ENCODE results near the gene CXCR2.

CXCR2 gene

DNA sequence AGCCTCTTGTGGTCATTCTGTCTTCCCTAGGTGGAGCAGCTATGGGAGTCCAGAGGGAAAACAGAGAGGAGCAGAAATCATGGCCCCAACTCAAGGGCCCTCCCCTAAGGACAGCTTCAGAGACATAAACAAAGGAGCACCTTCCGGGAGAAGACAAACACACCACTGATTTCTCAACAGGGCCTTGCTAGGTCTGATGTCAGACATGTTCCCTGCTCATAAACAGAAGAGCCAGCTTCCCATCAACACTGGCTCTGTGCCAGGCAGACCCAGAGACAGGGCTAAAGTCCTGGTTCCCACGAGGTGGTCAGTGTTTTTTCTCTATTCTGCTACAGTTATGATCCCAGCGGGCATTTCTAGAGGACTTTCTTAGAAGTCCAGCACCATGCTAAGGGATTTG, 19.3 kb downstream of the CXCR2 start:
- Mint-ChIP-seq H3K4me3 (no peak overlapping the region), H3K36me3 (ENCODE audit: insufficient read depth) (peaks cover 2% of the 10 kb centered on the region), H3K9me3 (no peaks in the 10 kb centered on the region), H3K27ac (ENCODE audit: low read depth) (no peak overlapping the region), H3K4me1 (no peaks in the 10 kb centered on the region), H3K27me3 (peaks cover 19% of the 10 kb centered on the region)
- DNase-seq (ENCODE audit: low spot score in 2 of 2) (no peak), ATAC-seq (replicated peaks; ENCODE audit: extremely low read depth, poor library complexity, severe bottlenecking) (no peak)

DNA sequence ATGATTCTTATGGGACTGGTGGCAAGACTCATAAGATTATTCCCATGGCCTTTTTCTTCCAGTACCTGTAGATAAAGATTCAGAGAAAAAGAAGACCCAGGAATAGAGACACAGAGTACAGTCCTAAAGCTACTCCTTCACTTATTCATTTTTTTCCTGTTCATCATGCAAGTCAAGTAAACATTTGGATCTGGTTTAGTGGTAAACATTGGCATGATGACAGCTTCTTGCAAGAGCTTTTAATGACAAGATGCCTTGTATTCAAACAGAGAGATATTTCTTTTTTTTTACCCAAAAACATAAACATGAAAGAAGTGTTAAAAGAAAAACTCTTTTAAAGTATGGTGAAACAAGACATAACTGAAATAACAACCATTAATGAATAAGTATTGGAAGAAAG, 20.2 kb downstream of the CXCR2 start:
- DNase-seq (ENCODE audit: low spot score in 2 of 2): no peak
- no peaks in the 10 kb centered on the region for H3K4me1 Mint-ChIP-seq
- no peak overlapping the region for H3K4me3 Mint-ChIP-seq
- H3K36me3 Mint-ChIP-seq (ENCODE audit: insufficient read depth): peaks cover 2% of the 10 kb centered on the region
- no peak for ATAC-seq (replicated peaks; ENCODE audit: extremely low read depth, poor library complexity, severe bottlenecking)
- peaks cover 22% of the 10 kb centered on the region for H3K27me3 Mint-ChIP-seq
- H3K9me3 Mint-ChIP-seq: no peaks in the 10 kb centered on the region
- H3K27ac Mint-ChIP-seq (ENCODE audit: low read depth): no peak overlapping the region

DNA sequence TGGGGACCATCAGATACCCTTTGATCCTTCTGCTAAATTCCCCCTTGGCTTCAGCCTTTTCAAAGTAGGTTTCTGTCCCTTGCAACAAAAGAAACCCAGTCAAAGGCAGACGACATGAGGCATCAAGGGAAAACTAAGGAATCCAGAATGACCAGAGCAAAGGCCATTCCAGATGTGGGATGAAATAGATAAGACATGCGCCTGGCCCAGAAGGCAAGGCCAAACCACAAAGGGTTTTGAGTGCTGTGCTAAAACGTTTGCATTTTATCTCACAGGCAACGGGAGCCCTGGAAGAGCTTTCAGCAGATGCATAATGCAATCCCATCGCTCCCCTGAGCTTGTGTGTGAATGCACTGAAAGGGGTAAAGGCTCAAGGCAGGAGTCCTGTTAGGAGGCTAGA, 23.3 kb downstream of the CXCR2 start:
- H3K9me3 Mint-ChIP-seq: no peaks in the 10 kb centered on the region
- H3K27ac Mint-ChIP-seq (ENCODE audit: low read depth): no peak overlapping the region
- DNase-seq (ENCODE audit: low spot score in 2 of 2) (no peak), ATAC-seq (replicated peaks; ENCODE audit: extremely low read depth, poor library complexity, severe bottlenecking) (no peak)
- no peak overlapping the region for H3K4me3 Mint-ChIP-seq
- no peaks in the 10 kb centered on the region for H3K4me1 Mint-ChIP-seq
- H3K27me3 Mint-ChIP-seq: peaks cover 27% of the 10 kb centered on the region
- H3K36me3 Mint-ChIP-seq (ENCODE audit: insufficient read depth): peaks cover 2% of the 10 kb centered on the region

GRCh38 chr2:218149848-218150440, 24.1 kb downstream of the CXCR2 start:
- H3K4me1 Mint-ChIP-seq: no peaks in the 10 kb centered on the region
- DNase-seq (ENCODE audit: low spot score in 2 of 2): no peak
- H3K27ac Mint-ChIP-seq (ENCODE audit: low read depth): no peak overlapping the region
- H3K9me3 Mint-ChIP-seq: no peaks in the 10 kb centered on the region
- no peak for ATAC-seq (replicated peaks; ENCODE audit: extremely low read depth, poor library complexity, severe bottlenecking)
- H3K4me3 Mint-ChIP-seq: no peak overlapping the region
- no peaks in the 10 kb centered on the region for H3K36me3 Mint-ChIP-seq (ENCODE audit: insufficient read depth)
- H3K27me3 Mint-ChIP-seq: peaks cover 36% of the 10 kb centered on the region

DNA sequence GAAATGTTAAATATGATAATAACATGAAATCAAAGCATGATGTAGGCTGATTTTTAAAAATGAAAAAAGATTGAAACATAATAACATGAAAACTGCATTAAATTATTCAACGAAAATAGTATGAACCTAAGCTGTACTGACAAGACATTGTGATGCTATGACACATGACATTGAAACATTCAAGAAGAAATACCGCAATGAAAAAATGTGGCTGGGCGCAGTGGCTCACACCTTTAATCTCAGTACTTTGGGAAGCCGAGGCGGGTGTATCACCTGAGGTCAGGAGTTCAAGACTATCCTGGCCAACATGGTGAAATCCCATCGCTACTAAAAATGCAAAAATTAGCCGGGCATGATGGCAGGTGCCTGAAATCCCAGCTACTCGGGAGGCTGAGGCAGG, 26.3 kb downstream of the CXCR2 start:
- H3K9me3 Mint-ChIP-seq: no peaks in the 10 kb centered on the region

GRCh38 chr2:218152777-218153176, 26.9 kb downstream of the CXCR2 start:
- no peaks in the 10 kb centered on the region for H3K4me1 Mint-ChIP-seq
- no peak overlapping the region for H3K27ac Mint-ChIP-seq (ENCODE audit: low read depth)
- no peak for ATAC-seq (replicated peaks; ENCODE audit: extremely low read depth, poor library complexity, severe bottlenecking)
- no peaks in the 10 kb centered on the region for H3K9me3 Mint-ChIP-seq
- no peaks in the 10 kb centered on the region for H3K36me3 Mint-ChIP-seq (ENCODE audit: insufficient read depth)
- DNase-seq (ENCODE audit: low spot score in 2 of 2): no peak
- H3K27me3 Mint-ChIP-seq: peaks cover 46% of the 10 kb centered on the region
- no peak overlapping the region for H3K4me3 Mint-ChIP-seq

More for the DNA sequence above, 26.3 kb downstream of the CXCR2 start:
- ATAC-seq (replicated peaks; ENCODE audit: extremely low read depth, poor library complexity, severe bottlenecking) (no peak), DNase-seq (ENCODE audit: low spot score in 2 of 2) (no peak)
- Mint-ChIP-seq H3K36me3 (ENCODE audit: insufficient read depth) (no peaks in the 10 kb centered on the region), H3K27ac (ENCODE audit: low read depth) (no peak overlapping the region), H3K27me3 (peaks cover 46% of the 10 kb centered on the region), H3K4me1 (no peaks in the 10 kb centered on the region), H3K4me3 (no peak overlapping the region)

DNA sequence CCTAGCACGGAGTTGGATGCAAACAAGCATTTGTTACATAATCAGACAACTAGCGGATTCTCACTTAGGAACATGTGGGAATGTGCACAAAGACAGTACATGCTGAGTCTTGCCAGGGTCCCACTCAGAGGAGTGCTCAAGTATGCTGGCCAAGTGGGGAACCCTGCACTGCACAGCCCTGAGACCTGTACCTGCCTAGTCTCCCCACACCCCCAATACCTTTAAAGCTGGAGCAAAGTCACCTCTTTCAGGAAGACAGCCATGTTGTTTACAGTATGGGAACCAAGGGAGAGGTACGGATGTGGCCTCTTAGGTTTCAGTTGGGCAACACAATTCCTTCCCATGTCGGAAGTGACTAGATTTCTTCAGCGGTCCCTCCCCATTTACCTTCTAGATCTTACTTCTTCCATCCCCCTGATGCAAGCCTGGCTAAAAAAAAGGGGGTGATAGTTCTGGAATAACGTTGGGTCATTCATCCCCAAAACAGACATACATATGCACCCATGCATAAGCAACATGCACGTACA, 30.2 kb downstream of the CXCR2 start:
- Mint-ChIP-seq H3K9me3 (no peaks in the 10 kb centered on the region), H3K27ac (ENCODE audit: low read depth) (no peak overlapping the region), H3K4me1 (no peaks in the 10 kb centered on the region), H3K36me3 (ENCODE audit: insufficient read depth) (no peaks in the 10 kb centered on the region), H3K4me3 (no peak overlapping the region), H3K27me3 (peaks cover 37% of the 10 kb centered on the region)
- ATAC-seq (replicated peaks; ENCODE audit: extremely low read depth, poor library complexity, severe bottlenecking) (no peak), DNase-seq (ENCODE audit: low spot score in 2 of 2) (no peak)

DNA sequence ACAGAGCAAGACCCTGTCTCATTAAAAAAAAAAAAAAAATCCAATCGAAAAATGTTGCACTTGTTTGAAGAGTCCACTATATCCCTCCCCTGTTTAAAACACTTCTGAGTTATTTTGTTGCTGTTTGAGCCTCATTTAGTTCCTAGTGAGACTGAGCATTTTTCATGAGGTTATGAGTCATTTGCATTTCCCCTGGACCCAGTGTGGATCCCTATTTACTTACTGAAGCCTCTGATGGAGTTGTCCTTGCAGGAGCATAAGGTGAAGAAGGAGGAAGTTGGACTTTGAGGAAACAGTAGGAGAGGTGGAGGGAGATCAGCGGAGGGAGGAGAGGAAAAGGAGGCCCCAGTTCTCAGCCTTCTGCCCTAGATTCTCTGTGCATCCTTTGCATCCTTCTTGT, 35.8 kb downstream of the CXCR2 start:
- Mint-ChIP-seq H3K27me3 (peaks cover 14% of the 10 kb centered on the region), H3K27ac (ENCODE audit: low read depth) (no peak overlapping the region), H3K4me1 (peaks cover 4% of the 10 kb centered on the region), H3K36me3 (ENCODE audit: insufficient read depth) (peaks cover 2% of the 10 kb centered on the region), H3K9me3 (no peaks in the 10 kb centered on the region), H3K4me3 (no peak overlapping the region)
- DNase-seq (ENCODE audit: low spot score in 2 of 2): no peak
- no peak for ATAC-seq (replicated peaks; ENCODE audit: extremely low read depth, poor library complexity, severe bottlenecking)

GRCh38 chr2:218162814-218163213, 37.0 kb downstream of the CXCR2 start:
- peaks cover 14% of the 10 kb centered on the region for H3K27me3 Mint-ChIP-seq
- peaks cover 2% of the 10 kb centered on the region for H3K36me3 Mint-ChIP-seq (ENCODE audit: insufficient read depth)
- peaks cover 16% of the 10 kb centered on the region for H3K4me1 Mint-ChIP-seq
- H3K27ac Mint-ChIP-seq (ENCODE audit: low read depth): no peak overlapping the region
- H3K4me3 Mint-ChIP-seq: no peak overlapping the region
- DNase-seq (ENCODE audit: low spot score in 2 of 2): no peak
- no peaks in the 10 kb centered on the region for H3K9me3 Mint-ChIP-seq
- ATAC-seq (replicated peaks; ENCODE audit: extremely low read depth, poor library complexity, severe bottlenecking): no peak

DNA sequence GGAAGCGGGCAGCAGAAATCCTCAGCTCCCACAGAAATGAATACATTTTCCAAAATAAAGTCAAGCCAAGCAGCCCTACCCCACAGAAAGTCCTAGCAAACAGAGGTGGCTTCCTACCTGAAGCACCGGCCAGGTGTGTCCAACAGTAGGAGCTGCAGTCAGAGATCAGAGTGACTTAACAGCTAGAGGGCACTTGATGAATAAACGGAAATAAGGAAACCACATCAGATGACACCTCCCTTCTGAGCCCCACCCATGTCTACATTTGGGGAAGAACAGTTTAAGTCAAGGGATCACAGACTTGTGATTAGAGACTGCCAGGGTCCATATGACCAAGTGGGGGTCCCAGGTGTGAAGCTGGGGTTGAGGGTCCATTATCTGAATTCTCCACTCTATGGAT, 41.0 kb downstream of the CXCR2 start, which contains the start of gene CXCR1:
TSS of gene CXCR1 (minus strand) at position 172 of the 400 bp plus-strand sequence. CDS start 1,751 bp downstream, outside the sequence.
- Mint-ChIP-seq H3K4me3 (peak within 1 kb of the TSS; percentile 66), H3K36me3 (ENCODE audit: insufficient read depth) (peaks cover 2% of the 10 kb centered on the region), H3K4me1 (peaks cover 36% of the 10 kb centered on the region), H3K9me3 (no peaks in the 10 kb centered on the region), H3K27ac (ENCODE audit: low read depth) (no peak within 1 kb of the TSS), H3K27me3 (no peaks in the 10 kb centered on the region)
- DNase-seq (ENCODE audit: low spot score in 2 of 2): peak in 1 of 2 donors; percentile 24
- ATAC-seq (replicated peaks; ENCODE audit: extremely low read depth, poor library complexity, severe bottlenecking): peak; percentile 94

DNA sequence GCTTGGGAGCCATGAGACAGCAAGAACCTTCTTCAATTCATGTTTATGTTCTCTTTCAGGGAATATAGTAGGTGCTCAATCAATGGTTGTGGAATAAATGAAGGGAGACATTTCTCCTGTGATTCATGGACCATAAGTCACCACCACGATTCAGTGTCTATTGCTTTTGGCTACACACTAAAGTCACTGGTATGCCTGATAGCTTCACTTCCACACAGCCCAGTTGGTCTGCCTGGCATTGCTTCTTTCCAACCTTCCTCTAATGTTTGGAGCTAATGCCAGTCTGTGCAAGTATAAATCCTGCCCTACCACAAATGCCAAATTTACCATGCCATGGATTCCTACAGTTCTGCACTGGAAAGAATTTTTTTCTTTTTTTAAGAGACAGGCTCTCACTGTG, 42.2 kb downstream of the CXCR2 start:
- DNase-seq (ENCODE audit: low spot score in 2 of 2): no peak
- no peak for ATAC-seq (replicated peaks; ENCODE audit: extremely low read depth, poor library complexity, severe bottlenecking)
- H3K4me1 Mint-ChIP-seq: peaks cover 36% of the 10 kb centered on the region
- peaks cover 2% of the 10 kb centered on the region for H3K36me3 Mint-ChIP-seq (ENCODE audit: insufficient read depth)
- H3K27me3 Mint-ChIP-seq: no peaks in the 10 kb centered on the region
- H3K27ac Mint-ChIP-seq (ENCODE audit: low read depth): no peak overlapping the region
- H3K4me3 Mint-ChIP-seq: peak overlapping the region; percentile 13
- H3K9me3 Mint-ChIP-seq: no peaks in the 10 kb centered on the region

DNA sequence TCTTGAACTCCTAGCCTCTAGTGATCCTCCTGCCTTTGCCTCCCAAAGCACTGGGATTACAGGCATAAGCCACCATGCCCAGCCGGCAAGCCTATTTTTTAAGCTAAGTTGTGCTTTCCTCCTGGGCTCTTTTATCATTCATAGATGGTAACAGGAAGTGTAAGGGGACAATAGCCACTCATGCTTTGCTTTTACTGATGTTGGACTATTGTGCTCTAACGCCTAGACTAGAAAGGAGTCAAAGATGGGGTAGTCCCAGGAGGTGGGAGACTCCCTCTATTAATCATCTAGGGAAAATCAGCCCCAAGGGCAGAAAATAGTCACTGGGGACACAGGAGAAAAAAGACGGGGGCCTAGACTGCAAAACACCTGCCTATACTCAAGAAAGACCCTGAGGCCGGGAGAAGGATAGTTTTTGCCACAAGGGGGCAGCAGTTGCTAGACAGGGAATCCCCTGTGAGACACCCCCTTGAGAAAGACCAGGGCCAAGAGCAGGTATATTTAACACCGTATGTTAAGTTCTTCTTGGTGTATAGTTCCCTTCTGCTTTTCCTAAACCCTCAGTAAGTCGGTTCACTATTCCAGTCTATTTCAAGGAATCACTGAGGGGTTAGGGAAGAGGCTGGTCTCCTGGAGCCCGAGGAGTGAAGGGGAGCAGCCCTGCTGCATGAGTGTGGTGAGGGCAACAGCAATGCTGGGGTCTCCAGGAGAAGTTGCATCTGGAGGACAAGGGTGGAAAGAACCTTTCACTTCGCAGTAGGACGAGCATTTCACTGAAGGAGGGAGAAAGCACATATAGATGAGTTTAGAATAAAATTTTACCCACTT, 43.0 kb downstream of the CXCR2 start:
- H3K27ac Mint-ChIP-seq (ENCODE audit: low read depth): no peak overlapping the region
- peaks cover 2% of the 10 kb centered on the region for H3K36me3 Mint-ChIP-seq (ENCODE audit: insufficient read depth)
- H3K4me1 Mint-ChIP-seq: peaks cover 36% of the 10 kb centered on the region
- H3K27me3 Mint-ChIP-seq: no peaks in the 10 kb centered on the region
- no peaks in the 10 kb centered on the region for H3K9me3 Mint-ChIP-seq
- no peak overlapping the region for H3K4me3 Mint-ChIP-seq
- ATAC-seq (replicated peaks; ENCODE audit: extremely low read depth, poor library complexity, severe bottlenecking): peak; percentile 57
- peak; percentile 53 to 55 for DNase-seq (ENCODE audit: low spot score in 2 of 2)

Measured in central memory CD8-positive, alpha-beta T cell (primary cell).